ENCODE results near the gene P2RX3.
A peak's percentile ranks its signal among the peaks of the same experiment; 100 is the strongest.

Gene P2RX3

DNA sequence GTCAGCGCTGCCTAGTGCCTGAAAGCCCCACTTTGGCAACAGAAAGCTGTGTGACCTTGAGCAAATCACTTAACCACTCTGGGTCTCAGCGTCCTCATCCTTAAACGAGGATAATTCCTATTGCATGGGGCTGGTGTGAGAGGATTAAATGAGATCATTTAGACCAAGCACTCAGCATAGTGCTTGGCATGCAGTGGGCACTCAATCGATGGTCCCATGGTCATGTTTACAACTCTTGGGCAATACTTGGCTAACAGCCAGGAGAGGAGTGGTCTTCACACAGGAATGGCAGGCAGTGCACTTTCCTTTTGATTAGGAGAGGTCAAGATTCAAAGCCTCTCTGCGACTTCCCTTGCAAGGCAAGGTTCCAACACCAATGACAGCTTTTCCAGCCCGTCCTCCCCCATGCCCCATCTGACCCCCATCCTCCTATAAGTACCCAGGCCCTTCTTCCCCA, 27.5 kb upstream of the P2RX3 start:
- DNase-seq, result no peak

DNA sequence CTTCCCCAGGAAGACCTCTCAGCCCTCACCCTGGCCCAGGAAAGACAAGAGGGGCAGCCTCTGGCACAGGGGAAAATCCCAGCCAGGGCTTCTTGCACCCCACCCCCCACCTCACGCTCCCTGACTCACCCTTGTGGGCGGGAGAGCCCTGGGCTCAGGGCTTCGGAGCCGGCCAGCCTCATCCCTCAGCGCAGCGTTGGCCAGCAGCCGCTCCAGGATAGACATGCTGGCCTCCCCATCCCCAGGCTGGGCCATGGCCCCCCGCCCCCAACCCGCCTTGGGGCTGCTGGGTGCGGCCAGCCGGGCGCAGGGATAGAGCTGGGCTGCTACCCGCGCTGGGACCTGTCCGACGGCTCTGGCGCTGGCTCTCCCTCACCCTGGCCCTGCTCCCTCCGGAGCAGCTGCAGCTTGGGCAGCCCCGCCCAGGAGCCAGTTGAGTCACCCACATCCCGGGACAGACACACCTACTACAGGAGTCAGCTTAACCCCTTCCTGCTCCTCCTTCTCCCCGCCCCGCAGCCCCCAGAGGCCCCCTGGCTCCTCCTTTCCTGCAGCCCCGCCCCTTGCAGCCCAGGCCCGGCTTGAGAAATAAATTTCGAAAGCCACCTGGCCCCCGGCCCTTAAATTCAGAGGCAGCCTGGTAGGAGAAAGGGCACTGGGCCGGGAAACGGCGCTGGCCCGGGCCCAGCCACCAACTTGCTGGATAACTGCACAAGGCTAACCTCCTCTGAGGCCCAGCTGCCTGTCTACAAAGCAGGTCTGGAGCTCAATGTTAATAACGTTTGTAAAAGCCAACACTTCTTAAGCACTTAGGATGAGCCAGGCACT, 26.8 kb upstream of the P2RX3 start:
- peak; percentile 68 for DNase-seq

DNA sequence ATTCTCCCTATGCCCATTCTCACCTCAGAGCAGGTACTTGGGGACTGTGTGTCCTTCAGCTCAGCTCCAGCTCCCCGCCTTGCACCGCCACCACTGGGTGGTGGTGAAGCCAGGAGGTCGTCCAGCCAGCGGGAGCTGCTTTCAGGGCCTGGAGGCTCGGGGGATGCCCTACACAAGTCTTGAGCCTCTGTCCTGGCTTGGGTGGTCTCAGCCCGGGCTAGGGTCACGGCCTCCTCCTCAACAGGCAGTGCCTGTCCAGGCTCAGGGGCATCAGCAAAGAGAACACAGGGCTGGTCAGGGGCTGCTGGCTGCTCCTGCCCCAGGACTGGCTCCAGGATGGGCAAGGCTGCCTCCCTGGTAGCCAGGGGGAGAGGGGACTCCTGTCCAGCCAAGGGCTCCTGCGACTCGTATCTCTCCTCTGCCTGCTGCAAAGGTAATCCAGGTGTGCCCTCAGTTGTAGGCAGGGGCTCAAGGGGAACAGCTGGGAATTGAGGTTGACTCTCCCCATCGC, 25.6 kb upstream of the P2RX3 start:
- no peak for DNase-seq

DNA sequence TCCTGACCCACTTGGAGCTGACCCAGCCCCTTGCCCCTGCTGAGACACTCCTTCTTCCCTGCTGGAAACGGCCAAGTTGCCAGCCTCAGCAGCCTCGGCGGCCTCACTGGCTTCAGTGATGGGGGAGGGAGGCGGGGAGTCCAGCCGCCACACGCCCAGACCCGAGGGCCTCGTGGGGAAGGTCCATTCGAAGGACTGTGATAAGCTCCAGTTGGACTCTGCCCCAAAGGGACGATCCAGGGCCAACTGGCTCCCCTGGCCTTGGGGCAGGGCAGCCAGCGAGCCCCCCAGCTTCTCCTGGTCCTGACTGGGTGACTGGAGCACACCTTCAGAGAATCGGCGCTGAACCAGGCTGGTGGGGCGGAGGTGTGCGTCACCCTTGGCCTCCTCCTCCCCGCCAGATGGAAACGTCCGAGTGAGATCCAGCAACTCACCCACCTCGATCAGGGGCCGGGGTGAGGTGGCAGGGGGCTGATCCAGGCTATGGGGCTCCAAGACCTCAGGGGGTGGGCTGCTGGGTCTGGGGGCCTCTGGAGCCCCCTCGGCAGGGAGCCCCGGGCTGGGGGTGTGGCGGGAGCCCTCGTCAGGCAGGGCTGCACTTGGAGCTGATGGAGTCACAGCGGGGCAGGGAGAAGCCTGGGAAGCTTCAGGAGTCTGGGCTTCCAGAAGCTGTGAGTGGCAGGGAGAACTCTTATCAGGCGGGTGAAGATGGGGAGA, 24.9 kb upstream of the P2RX3 start:
- DNase-seq, result no peak

DNA sequence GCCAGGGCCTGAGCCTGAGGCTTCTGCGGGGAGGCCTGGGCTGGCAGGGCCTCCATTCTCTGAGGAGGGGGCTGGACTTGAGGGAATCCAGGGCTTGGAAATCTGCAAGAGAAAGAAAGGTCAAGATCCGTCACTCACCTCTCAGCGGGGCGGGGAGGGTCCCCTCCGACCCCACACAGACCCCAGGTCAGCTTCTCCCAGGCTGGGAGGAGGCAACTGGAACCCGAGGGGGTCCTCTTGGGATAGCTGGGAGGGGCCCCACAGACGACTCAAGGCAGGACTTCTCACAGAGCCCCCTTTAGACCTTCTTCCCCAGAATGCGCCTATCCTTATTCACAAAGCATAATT, 24.4 kb upstream of the P2RX3 start:
- DNase-seq, result no peak

DNA sequence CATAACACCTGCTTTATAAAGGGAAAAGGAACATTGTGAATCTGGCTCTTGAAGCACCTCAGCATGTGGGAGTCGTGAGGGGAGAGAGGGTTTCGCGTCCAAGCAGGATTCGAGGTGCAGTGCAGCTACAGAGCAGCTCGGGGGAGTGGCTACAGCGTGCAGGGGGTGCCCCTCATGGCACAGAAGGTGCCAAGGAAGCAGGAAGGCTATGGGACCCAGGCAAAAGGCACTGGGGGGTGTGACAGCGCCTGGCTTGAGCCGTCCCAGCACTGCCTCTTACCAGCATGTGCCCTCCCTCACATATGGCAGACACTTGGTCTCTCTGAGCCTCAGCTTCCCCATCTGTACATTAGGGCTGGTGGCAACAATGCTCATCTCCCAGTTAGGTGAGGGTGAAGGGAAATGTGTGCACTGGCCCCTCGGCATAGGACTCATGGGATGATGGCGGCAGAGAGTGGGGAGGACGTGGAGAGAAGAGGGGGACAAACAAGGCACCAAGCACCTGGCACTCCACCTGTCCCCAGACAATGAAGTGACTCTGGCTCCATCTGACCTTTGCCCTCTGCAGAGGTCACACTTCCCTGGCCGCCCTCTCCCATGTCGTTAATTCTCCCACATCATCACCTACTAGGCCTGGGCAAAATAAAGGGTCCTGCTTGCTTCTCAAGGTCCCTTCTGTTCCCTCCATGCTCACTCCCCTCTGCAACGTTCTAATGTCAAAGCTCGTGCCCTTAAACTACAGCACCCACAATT, 23.8 kb upstream of the P2RX3 start:
- no peak for DNase-seq

DNA sequence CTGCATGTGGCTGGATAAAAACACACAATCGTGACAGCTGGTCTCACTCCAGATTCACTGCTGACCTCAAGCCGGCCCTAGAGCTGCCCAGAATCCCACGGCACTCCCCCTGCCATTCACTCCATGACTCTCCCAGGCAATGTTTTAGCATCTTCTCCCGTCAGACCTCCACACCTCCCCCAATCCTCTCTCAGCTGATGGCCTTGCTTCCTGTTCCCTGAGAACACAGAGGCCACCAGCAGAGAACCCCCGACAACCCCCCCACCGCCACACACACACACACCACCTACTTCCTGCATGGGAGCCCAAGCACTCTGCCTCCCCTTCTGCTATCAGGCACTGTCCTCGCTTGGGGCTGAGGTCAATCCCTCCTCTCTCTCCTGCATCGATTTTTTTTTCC, 22.7 kb upstream of the P2RX3 start:
- no peak for DNase-seq

DNA sequence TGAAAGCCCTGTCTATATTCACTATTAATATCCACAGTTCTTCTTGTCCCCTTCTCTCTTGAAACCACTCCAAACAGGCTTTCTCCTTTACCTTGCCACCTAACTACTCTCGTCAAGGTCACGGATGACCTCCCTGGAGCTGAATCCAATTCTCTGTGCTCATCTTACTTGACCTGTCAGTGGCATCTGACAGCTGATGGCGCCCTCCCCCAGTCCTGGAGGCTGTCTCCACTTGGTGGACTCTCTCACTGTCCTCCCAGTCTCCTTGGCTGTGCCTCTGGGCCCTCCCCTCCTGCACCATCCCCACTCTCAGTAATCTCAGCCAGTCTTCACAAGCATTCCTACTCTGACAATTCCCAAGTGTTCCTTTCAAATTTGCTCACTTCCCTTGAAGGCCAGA, 22.1 kb upstream of the P2RX3 start:
- DNase-seq, result no peak

DNA sequence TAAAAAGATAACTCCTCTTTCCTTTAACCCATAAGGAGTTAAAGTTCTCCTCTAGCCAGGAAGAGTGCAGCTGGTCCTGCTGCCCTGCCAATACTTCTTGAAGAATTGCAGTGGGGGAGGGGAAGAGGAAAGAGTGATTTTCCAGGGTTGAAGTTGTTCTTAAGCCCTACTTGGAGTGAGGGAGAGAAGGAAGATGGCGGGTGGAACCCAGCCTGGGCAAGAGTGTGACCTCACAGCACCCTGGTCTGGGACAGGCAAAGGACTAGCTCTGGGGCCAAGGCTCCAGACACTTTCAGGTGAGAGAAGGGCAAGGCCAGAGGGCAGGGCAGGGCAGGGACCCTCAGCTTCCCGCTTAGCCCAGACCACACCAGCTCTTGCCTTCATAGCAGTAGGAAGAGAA, 20.0 kb upstream of the P2RX3 start:
- no peak for DNase-seq

DNA sequence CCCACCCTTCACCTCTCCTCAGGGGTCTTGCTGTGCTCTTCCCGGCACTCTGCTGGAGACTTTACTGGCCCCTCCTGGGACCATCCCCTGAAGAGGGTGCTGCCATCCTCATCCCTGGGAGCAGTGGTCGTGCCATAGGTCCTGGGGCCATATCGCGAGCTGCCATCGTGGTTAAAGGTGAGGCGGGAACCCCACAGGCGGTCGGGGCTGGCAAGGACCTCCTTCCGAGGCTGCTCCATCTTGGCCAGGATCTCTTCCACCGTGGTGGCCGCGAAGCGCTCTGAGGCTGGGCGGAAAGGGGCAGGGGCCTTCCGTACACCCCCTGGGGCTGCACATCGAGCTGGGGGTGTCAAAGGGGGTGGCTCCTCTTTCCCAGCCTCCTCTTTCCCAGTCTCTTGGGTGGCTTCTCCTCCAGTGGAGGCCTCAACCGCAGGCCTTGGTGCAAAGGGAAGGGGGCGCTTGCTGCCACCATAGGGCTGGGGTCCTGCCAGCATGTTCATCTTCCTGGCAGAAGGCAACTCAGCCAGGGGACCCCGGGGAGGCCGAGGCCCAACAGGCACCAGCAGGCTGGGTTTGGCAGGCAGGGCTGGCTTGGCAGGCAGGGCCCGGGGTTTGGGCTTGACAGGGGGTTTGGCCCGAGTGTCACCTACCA, 18.0 kb upstream of the P2RX3 start:
- DNase-seq, result no peak

DNA sequence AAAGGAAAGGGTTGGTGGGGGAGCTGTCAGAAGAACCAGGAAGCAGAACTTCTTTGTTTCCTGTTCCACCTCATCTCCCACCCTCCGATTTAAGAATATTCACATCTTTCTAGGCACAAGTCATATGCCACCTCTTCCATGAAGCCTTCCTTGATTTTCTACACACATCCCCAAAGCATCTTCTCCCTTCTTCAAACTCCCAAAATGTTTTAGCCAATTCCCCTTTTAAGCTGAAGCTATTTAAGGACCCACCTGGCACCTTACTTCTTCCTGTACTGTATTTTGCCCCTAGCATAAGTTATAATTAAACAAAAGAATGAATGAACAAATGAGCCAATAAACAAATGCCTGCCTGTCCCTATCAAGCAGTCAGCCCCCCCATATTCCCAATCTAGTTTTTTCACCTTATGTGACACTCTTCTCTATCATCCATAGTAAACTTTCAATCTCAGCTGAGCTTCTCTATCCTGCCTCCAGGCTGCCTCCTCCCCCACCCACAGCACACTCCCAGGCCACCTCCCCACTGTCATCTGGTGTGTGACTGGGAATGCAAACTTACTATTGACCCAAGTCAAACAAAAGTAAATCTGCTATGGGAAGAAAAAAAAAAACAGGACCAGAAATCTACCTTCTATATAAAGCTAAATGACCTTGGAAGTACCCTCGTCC, 17.3 kb upstream of the P2RX3 start:
- DNase-seq, result no peak

DNA sequence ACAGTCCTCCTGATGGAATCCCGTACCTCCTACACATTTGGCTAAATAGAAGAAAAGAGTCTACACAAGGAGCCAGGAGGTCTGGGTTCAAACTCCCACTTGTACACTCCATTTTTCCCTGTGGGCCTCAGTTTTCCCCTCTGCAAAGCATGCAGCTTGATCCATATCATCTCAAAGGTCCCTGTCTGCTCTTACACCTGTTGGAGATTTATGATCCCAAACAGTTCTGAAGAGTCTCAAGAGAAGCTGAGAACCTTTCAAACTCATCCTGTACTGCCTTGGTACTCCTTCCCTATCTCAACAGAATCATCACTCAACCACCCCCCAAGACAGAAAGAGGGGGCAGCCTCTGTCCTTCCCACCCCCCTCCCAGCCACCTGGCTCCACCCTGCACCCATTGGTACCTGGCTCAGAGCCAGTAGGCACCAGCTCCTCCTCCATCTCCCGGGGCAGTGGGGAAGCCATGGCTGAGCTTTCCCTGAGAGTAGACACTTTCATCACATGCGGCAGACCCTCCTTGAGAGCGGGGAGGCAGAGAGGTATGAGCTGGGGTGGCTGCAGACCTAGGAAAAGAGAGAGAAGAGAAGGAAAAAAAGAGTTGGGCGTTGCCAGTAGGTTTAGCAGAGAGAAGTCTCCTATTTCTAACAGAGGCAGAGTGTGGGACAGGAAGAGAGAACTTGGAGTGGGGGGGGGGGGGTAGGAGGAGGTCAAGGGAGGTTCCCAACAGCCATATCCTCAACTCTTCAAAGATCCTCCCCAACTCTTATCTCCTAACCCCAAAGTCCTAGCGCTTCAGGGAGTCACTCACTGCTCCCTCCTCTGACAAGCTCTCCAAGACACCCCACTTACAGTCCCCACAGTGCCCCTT, 16.5 kb upstream of the P2RX3 start:
- DNase-seq, result no peak

DNA sequence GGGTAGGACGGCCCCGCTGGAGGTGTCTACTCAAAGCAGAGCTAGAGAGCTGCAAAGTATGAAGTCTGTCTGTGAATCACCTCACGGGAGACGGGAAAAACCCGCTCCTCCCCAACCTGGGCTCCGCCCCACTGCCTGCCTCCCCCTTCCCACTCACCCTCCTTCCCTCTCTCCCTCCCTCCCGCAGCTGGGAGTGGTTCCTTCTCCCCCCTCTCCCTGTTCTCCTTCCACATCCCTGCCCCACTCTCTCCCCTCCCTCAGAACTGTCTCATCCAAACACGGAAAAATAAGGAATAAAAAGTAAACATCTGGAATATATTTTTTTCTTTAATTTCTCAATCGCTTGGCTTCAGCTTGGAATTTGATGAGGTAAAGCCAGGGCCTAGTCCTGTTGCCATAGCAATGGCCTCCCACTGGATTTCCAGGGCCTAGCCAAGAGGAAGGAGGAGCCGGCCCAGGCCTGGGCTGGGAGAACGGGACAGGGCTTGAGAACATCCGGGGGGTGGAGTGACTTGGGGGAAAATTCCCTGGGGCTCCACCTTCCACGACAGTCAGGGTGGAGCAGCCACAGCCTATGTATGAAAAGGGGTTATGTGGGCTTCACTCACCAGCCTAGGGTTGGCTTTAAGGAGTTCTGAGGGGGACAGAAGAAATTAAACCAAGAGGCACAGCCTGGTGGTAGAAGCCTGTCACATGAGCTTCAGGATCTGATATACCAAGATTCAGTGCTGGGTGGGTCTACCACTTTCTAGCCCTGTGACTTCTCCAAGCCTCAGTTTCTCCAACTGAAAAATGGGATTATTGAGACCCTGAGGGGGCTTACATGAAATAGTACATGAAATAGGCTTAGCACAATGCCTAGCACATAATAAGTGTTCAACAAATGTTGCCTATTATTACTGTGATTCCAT, 15.6 kb upstream of the P2RX3 start:
- no peak for DNase-seq

DNA sequence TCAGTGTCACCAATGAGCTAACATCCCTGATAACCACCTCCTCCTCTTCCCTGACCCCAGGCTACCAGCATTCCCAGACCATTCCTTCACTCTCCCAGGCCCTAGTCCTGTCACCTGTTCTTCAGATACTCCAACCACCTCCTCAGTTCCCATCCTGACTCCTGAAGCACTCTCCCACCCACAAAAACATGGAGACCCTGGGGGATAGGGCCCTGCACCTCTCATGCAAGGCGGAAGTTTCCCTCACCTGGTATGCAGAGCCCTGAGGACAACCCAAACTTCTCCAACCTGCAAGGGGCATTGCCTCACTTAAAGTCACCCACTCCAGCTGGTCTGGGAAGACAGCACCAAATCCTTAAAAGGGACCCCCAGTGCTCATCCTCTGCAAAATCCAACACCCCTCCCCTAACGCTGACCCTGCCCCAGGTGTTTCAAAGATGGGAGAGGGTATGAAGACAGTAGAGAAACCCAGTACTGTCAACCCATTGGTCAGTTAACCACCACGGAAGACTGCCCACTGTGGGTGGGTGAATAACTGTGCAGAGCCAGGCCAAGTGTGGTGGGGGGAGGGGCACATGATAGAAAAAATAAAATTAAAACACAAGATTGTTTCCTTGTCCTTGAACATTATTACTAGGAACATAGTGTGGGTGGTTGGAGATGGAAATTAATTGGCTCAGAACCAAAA, 14.8 kb upstream of the P2RX3 start:
- no peak for DNase-seq

DNA sequence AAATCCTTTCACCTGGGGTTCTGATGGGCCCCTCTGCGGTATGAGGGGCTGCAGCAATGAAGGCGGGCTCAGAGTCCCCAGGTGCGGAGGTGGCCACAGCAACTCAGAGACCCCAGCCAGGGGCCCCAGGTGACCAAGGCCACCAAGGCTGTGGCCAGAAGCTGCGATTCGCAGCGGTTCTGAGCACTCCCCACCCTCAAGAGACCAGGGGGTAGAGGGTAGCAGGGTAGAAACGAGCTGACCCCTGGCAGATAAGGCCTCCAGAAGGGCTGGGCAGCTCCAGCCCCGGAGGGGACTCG, 14.3 kb upstream of the P2RX3 start:
- DNase-seq, result no peak

DNA sequence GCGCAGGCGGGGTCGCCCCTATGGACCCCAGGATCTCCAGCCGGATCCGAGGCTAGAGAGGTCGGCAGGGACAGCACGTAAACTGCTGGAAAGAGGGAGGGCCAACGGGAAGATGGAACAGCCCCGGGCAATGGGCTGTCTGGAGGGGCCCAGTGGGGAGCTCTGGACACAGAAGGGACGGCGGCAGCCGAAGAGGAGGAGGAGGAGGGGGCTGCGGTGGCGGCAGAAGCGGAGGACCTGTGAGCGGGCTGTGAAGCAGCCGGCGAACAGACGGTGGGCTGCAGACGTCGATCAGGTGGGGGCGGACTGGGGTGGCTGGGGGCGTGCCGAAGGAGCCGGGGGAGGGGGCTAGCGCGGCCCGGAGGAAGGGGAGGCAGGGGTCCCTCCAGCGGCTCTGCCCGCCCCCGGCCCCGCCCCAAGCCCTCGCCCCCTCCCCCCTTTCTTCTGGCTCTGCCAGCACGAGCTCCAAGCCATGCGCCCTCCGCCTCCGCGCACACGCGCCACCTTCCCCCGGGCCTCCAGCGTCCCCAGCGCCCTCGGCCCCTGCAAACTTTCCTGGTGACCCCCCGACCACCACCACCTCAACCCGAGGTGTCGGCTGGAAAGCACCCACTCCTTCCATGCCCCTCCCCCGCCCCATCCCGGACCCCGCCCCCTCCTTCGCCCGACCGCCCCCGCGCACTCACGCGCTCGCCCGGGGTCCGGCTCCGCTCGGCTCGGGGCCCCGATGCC, 13.8 kb upstream of the P2RX3 start:
- DNase-seq, result no peak

DNA sequence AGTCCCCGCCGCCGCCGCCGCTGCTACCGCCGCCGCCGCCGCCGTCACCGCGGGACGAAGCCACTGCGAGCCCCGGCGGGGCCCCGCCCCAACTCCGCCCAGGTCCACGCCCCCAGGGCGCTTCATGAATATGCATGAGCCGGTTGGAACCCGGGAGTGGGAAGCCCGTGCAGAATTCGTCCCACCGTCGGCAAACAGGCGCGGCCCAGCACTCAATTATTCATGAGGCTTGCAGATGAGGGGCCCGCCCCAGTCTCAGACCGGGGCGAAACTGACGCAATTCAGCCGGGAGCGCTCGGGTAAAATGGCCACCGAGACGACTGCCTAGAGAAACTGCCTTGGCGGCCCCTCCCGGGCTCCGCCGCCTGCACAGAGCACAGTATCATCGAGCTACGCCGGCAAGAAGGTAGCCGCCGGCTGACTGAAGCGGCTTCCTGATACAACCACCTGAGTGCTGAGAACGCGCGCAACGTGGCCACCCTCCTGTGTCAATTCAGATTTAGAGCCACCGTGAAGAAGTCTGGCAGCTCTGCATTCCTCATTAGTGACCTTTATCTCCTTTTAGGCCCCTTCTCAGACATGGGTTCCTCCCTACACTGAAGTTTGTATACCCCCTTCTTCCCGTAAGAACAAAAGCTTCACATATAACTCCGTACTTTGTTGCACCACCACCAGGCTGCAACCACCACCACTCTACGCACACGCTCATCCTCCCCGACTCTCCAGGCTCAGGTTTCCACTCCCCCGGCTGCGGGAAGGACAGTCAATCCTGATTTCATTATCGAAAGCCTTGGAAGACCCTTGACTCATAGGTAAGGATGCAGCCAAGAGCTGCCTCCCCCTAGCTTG, 13.0 kb upstream of the P2RX3 start, which contains the start of gene TNKS1BP1:
Gene TNKS1BP1, minus strand, starts transcription at position 67 of the 849 bp plus-strand sequence. CDS start 3,067 bp downstream, outside the sequence.
- peak; percentile 78 for DNase-seq

DNA sequence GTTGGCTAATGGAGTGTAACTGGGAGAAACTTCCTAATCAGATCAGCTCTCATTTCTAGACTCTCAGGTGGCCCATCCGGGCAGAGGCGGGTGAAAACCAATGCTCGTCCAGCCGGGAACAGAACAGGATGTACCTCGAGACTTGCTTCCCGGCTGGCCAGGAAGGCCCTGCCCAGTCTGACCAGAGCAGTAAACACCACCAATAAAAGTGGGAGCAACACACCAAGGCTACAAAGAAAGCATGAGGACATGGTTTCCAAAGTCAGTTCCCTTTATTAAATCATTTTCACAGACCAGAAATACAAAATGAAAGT, 12.5 kb upstream of the P2RX3 start:
- DNase-seq, result no peak
